ENCODE measurements around the gene FCN1.

FCN1 gene

DNA sequence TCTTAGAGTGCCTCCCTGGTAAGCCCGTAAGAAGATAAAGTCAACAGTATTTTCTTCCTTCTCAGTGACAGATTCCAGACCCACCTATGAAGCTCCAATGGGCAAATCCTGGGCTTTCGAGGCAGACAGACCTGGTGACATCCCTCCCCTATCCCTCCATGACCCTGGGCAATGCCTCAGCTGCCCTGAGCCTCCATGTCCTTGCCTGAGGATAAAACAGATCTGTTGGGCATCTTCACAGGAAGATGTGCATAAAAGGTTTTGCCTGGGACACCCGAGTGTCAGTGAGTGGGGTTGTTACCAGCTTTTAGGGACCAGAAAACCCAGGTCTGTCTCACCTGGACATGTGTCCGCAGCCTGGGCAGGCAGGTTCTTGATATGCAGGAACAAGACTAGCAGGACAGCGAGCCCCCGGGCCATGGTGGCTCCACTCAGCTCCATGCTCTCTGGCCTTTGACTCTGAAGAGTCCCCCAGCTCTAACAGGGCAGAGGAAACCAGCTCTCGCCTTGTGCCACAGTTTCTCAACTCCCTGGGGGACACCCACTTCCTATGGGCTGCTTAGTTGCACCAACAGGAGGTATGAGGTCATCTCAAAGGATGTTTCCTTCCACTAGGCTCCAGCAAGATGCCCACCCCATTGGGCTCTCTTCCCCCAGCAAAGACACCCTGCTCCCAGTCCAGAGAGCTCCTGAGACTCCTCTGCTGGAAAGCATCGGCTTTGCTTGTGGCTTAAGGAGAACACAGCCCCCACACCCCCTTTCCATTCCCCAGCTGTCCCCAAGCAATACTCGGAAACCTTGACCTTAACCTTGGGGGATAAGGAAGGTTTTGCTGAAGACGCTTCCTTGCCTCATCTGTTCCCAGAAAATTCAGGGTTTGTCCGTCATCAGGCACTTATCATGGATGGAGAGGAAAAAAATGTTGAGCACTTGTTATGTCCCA lies at the start of gene FCN1:
TSS of gene FCN1 (minus strand) at position 482 of the 943 bp plus-strand sequence. CDS start at position 441, 41 bp downstream.
- H3K27me3 ChIP-seq (ENCODE audit: insufficient read depth, low read length), result no peaks in the 10 kb centered on the region
- H3K9me3 ChIP-seq (ENCODE audit: low read length), result no peaks in the 10 kb centered on the region
- no peak within 1 kb of the TSS for H3K4me3 ChIP-seq (ENCODE audit: low read length)
- no peak within 1 kb of the TSS for H2AFZ ChIP-seq (ENCODE audit: low read depth, low read length)
- H3K4me1 ChIP-seq (ENCODE audit: insufficient read depth, low read length), result no peaks in the 10 kb centered on the region
- no peaks in the 10 kb centered on the region for H3K36me3 ChIP-seq (ENCODE audit: insufficient read depth, low read length)

DNA sequence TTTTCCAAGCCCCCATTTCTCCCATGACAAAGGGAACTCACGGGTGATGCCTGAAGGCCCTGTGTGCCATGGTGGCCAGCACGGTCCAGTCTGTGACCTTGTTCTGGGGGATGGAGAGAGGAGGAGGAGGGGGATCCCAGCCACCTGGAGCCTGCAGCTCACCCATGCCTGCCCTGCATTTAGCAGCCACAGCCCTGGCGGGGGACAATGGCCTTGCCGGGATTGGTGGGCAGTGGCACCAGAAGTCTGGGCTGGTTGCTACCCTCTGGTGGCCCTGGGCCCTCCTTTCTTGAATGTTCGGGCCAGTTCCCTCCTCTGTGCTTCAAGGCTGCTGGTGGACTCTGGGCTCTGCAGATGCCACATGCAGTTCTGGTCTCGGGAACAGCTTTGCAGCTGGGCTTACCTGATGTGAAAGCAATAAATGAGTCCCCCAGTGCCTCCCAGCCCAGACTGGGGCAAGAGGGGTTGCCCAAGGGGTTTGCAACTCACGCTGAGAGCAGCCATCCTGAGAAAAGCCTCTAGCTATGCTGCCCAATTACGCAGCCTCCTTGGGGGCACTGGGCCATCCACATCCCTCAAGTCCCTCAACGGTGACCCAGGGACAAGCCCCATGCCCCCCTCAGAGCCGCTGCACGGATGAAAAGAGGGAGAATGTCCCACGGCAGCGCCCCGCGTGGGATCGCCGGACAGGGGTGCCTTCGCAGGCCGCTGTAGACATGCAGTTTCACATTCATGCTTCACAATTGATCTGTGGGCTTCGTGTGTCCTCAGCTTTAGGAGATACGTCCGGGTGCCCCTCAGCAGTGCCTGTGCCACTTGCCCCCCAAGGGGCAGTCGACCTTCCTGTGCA lies 49.2 kb upstream of the FCN1 start:
- Histone ChIP-seq H3K36me3 (ENCODE audit: insufficient read depth, low read length) (no peaks in the 10 kb centered on the region), H3K9me3 (ENCODE audit: low read length) (no peaks in the 10 kb centered on the region), H3K4me3 (ENCODE audit: low read length) (no peak overlapping the region), H3K4me1 (ENCODE audit: insufficient read depth, low read length) (no peaks in the 10 kb centered on the region), H3K27me3 (ENCODE audit: insufficient read depth, low read length) (peaks cover 6% of the 10 kb centered on the region), H2AFZ (ENCODE audit: low read depth, low read length) (no peak overlapping the region)

DNA sequence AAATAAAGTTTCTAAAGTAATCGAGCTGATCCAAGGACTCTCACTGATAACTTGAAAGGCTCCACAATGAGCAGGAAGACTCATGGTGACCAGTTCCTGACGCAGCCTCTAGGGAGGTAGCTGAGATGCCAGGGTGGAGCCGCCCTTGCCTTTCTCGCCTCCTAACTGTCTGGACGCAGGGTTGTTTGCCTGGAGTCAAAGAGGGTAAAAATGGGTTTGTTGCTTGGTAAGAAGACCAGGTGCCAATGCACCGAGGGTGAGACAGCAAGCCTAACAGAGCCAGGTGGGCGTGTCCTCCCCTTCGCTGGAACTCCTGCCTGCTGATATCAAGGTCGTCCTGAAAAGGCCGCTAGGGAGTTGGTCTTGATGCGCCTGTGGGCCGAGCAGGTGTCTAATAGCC lies 48.6 kb upstream of the FCN1 start:
- H3K9me3 ChIP-seq (ENCODE audit: low read length), result no peaks in the 10 kb centered on the region

DNA sequence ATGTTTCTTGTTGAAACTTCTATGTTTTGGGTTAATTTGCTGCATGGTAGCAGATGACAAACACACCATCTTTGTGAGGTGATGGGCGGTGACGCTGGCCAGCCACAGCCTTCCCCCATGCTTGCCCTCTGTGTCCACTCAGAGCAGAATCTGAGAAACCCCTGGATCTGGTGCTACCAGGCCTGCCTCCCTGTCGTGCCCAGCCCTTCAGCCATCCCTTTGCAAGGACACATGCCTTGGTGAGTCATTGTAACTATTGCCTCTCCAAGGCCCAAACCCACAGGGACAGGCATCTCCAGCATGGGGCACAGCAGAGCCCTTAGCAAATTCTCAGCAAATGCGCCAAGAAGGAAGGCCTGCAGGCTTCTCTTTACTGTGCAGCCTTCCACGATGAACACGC lies 48.1 kb upstream of the FCN1 start:
- Histone ChIP-seq H3K9me3 (ENCODE audit: low read length) (no peaks in the 10 kb centered on the region), H3K4me1 (ENCODE audit: insufficient read depth, low read length) (no peaks in the 10 kb centered on the region), H3K4me3 (ENCODE audit: low read length) (no peak overlapping the region), H2AFZ (ENCODE audit: low read depth, low read length) (no peak overlapping the region), H3K27me3 (ENCODE audit: insufficient read depth, low read length) (peaks cover 6% of the 10 kb centered on the region), H3K36me3 (ENCODE audit: insufficient read depth, low read length) (no peaks in the 10 kb centered on the region)

More for the DNA sequence above, 48.6 kb upstream of the FCN1 start:
- no peaks in the 10 kb centered on the region for H3K36me3 ChIP-seq (ENCODE audit: insufficient read depth, low read length)
- peaks cover 6% of the 10 kb centered on the region for H3K27me3 ChIP-seq (ENCODE audit: insufficient read depth, low read length)
- H3K4me1 ChIP-seq (ENCODE audit: insufficient read depth, low read length), result no peaks in the 10 kb centered on the region
- H2AFZ ChIP-seq (ENCODE audit: low read depth, low read length), result no peak overlapping the region
- no peak overlapping the region for H3K4me3 ChIP-seq (ENCODE audit: low read length)

DNA sequence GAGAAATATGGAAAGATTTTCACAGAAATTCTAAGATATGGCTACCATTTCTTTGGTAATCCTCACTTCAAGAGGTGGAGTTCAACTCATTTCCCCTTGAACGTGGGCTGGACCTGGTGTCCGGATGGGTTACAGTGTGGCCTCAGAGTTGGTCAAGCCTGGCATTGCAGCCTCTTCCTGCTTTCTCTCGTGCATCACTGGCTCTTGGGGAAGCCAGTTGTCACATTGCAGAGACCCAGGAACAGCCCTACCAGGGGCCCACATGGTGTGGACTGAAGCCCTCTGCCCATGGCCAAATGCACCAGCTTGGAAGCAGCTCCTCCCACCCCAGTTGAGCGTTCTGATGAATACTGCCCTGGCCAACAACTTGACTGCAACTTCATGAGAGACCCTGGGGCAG lies 47.7 kb upstream of the FCN1 start:
- no peaks in the 10 kb centered on the region for H3K36me3 ChIP-seq (ENCODE audit: insufficient read depth, low read length)
- no peak overlapping the region for H2AFZ ChIP-seq (ENCODE audit: low read depth, low read length)
- peaks cover 6% of the 10 kb centered on the region for H3K27me3 ChIP-seq (ENCODE audit: insufficient read depth, low read length)
- no peaks in the 10 kb centered on the region for H3K4me1 ChIP-seq (ENCODE audit: insufficient read depth, low read length)
- no peaks in the 10 kb centered on the region for H3K9me3 ChIP-seq (ENCODE audit: low read length)
- H3K4me3 ChIP-seq (ENCODE audit: low read length), result no peak overlapping the region

DNA sequence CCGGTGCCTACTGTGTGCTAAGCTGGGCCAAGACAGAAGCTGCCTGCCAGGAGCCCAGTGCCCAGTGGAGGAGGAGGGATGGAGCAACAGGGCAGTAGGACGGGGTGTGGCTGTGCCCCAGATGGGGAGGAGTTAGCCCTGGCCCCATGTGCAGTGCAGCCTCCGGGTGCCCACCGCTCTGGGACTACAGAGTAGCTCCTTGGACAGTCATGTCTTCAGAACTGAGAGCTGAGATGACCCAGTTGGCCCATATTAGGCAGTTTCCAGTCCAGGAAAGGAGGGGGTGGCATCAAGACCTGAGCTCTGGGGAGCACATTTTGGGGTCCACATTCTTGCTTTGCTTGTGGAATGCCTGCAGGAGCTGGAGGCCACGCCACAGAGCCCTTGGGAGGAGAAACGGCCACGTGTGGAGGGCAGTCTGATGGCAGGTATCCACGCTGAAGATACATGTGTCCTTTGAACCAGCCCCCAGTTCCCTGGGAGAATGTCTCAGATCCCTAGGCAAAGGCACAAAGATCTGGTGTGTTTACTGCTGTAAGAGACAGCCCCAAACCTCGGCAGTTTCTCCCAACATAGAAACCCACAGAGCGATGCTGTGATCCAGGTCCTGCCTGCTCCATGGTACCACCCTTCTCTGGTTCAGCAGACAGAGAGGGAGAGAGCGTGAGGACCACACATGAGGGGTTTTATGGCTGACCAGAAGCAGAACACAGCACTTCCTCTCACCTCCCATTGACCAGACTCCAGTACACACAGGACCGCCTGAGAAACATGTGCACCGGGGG lies 46.8 kb upstream of the FCN1 start:
- H2AFZ ChIP-seq (ENCODE audit: low read depth, low read length), result no peak overlapping the region
- H3K4me3 ChIP-seq (ENCODE audit: low read length), result no peak overlapping the region
- H3K36me3 ChIP-seq (ENCODE audit: insufficient read depth, low read length), result no peaks in the 10 kb centered on the region
- no peaks in the 10 kb centered on the region for H3K4me1 ChIP-seq (ENCODE audit: insufficient read depth, low read length)
- H3K27me3 ChIP-seq (ENCODE audit: insufficient read depth, low read length), result peaks cover 6% of the 10 kb centered on the region
- no peaks in the 10 kb centered on the region for H3K9me3 ChIP-seq (ENCODE audit: low read length)

DNA sequence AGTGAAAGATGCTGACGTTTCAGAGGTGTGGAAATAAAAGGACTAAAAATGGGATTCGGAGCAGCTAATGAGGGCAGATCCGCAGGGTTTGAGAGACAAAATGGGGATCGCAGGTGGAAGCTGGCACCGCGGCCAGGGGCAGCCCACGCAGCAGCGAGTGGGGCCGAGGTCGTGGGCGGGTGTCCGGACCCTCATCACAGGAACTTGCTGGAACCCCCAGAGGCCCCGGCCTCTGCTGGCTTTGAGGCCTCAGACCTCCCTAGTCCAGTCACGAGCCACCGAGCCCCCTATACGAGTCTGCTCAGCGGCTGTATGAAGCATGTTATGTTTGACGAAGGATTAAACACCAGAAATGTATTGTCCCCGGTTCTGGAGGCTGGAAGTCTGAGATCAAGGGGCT lies 45.8 kb upstream of the FCN1 start:
- H3K4me1 ChIP-seq (ENCODE audit: insufficient read depth, low read length), result no peaks in the 10 kb centered on the region
- peaks cover 6% of the 10 kb centered on the region for H3K27me3 ChIP-seq (ENCODE audit: insufficient read depth, low read length)
- no peaks in the 10 kb centered on the region for H3K36me3 ChIP-seq (ENCODE audit: insufficient read depth, low read length)
- no peak overlapping the region for H3K4me3 ChIP-seq (ENCODE audit: low read length)
- no peaks in the 10 kb centered on the region for H3K9me3 ChIP-seq (ENCODE audit: low read length)
- H2AFZ ChIP-seq (ENCODE audit: low read depth, low read length), result no peak overlapping the region

DNA sequence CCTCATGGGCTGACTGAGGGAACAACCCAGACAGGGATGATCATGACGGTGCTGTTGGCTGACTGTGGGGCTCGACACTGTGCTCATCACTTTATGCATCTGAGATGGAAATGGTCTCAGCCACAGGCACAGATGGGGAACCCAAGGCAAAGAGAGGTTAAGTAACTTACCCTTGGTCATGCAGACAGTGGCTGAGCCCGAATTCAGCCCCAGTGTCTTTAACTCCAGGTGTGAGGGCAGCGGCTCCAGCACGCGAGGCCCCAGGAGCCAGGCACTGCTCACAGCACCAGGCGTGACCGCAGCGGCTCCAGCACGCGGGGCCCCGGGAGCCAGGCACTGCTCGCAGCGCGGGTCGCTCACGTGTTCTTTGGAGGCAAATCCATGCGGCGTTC lies 45.3 kb upstream of the FCN1 start:
- no peaks in the 10 kb centered on the region for H3K36me3 ChIP-seq (ENCODE audit: insufficient read depth, low read length)

DNA sequence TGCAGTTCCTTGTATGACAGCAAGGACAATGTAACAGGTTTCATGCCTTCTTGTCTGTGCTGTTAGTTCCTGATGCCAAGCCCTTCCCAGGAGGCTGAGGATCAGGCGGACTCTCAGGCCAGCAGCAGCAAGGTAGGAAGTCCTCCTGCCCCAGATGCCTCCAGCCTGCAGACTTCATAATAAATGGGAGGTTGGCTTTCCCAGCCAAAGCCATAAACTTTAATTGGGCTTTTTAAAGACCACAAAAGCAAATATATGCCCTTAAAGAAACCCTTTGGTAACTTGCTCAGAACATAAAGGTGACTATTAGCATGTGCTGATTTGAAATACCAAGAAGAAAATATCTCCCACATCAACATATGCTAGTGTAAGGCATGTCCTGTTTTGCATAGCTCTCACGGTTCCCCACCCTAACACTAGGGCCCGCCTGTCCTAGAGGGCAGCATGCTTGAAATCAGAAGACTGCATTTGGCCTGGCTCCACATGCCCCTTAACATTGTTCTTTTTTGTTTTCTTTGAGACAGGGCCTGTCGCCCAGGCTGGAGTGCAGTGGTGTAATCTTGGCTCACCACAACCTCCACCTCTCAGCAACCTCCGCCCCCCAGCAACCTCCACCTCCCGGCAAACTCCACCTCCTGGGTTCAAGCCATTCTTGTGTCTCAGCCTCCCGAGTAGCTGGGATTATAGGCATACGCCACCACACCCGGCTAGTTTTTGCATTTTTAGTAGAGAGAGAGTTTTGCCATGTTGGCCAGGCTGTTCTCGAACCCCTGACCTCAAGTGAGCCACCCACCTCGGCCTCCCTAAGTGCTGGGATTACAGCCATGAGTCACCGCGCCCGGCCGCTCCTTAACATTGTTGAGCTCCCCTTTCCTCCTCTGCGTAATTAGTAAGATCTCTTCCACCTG lies 44.6 kb upstream of the FCN1 start:
- Histone ChIP-seq H3K9me3 (ENCODE audit: low read length) (no peaks in the 10 kb centered on the region), H3K4me3 (ENCODE audit: low read length) (no peak overlapping the region), H3K36me3 (ENCODE audit: insufficient read depth, low read length) (no peaks in the 10 kb centered on the region), H2AFZ (ENCODE audit: low read depth, low read length) (no peak overlapping the region), H3K27me3 (ENCODE audit: insufficient read depth, low read length) (peaks cover 5% of the 10 kb centered on the region), H3K4me1 (ENCODE audit: insufficient read depth, low read length) (no peaks in the 10 kb centered on the region)

More for the DNA sequence above, 45.3 kb upstream of the FCN1 start:
- H3K27me3 ChIP-seq (ENCODE audit: insufficient read depth, low read length), result peaks cover 6% of the 10 kb centered on the region
- H2AFZ ChIP-seq (ENCODE audit: low read depth, low read length), result no peak overlapping the region
- no peak overlapping the region for H3K4me3 ChIP-seq (ENCODE audit: low read length)
- H3K4me1 ChIP-seq (ENCODE audit: insufficient read depth, low read length), result no peaks in the 10 kb centered on the region
- no peaks in the 10 kb centered on the region for H3K9me3 ChIP-seq (ENCODE audit: low read length)

DNA sequence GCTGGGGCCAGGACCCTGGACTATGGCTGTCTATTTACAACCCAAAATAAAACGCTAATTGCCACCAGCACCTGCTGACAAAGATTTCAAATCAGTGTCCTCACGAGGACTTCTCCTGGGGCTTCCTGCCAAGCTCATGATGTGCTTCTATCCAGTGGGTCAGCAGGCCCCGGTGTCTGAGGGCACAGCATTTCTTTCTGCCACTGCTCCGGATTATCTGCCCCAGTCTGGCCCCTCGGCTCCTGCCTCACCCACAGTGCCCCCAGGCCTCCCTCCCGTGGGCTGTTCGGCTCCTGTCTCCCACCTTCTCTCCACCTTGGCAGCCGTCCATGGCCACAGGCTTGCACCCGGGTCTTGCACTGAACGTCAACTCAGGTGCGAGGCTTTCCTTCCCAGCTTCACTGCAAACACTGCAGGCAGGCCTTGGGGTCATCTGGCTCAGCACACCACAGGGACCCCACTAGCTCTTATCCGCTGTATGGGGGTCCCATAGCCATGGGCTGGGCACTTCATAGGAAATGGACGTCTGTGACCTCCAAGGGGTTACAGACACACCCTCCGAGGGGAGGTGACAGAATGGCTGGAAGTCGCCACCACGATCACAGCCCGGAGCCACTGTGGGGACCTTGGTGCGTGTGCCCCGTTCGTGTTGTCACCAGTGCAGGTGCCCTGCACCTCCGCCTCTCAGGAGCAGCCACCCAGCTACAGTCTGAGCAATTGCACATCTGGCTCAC lies 43.8 kb upstream of the FCN1 start:
- Histone ChIP-seq H3K4me1 (ENCODE audit: insufficient read depth, low read length) (no peaks in the 10 kb centered on the region), H3K27me3 (ENCODE audit: insufficient read depth, low read length) (peaks cover 3% of the 10 kb centered on the region), H3K4me3 (ENCODE audit: low read length) (no peak overlapping the region), H3K36me3 (ENCODE audit: insufficient read depth, low read length) (no peaks in the 10 kb centered on the region), H3K9me3 (ENCODE audit: low read length) (no peaks in the 10 kb centered on the region), H2AFZ (ENCODE audit: low read depth, low read length) (no peak overlapping the region)

DNA sequence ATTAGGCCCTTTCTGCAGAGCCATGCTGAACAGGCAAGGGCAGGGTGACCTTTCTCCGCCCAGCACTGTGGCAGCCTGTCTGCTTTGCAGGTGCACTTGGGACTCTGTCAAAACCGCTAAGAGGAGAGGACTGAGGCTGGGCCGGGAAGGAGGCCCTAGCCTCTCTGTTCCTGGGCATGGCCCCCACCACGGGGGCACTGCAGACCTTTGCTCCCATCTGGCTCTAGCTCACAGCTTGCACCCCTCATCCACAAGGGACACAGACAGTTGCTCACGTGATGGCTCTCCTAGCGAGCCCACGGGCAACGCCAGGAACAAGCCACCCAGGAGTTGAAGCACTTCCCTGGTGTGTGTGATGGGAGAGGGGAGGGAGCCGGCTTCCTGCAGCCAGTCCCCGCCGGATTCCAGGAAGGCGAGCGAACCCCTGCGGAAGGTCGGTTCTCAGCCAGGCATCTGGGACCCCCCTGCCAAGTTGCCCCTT lies 43.0 kb upstream of the FCN1 start:
- no peak overlapping the region for H2AFZ ChIP-seq (ENCODE audit: low read depth, low read length)

More for the DNA sequence above, 43.0 kb upstream of the FCN1 start:
- Histone ChIP-seq H3K36me3 (ENCODE audit: insufficient read depth, low read length) (no peaks in the 10 kb centered on the region), H3K27me3 (ENCODE audit: insufficient read depth, low read length) (peaks cover under 1% of the 10 kb centered on the region), H3K9me3 (ENCODE audit: low read length) (no peaks in the 10 kb centered on the region), H3K4me1 (ENCODE audit: insufficient read depth, low read length) (no peaks in the 10 kb centered on the region), H3K4me3 (ENCODE audit: low read length) (no peak overlapping the region)
